Measurements from ENCODE around the gene PTH2R. TPM values are rescaled to one million over a fixed set of nuclear protein-coding genes. Genes with fewer than 3 reads are reported as not detected.
A peak's percentile ranks its signal among the peaks of the same experiment; 100 is the strongest.

The PTH2R gene
- total and polyA plus RNA-seq, 9 of the 15 experiments (the other 6 are each of a cell fraction or from before 2014, with no cell fraction given), result 2.7 to 8.8 (median 4.2) TPM

- no peak overlapping the region for H2AFZ ChIP-seq (ENCODE audit: low read depth, low read length)
- POLR2A ChIA-PET, result no interaction called here
- no peak for TF ChIP-seq RFX7 (CRISPR knock-in tag; IDR thresholded peaks at IDR 0.05)
- no peak for TF ChIP-seq CUX1 (CRISPR knock-in tag; IDR thresholded peaks at IDR 0.05)
- no peak for TF ChIP-seq GTF2A2 (tag; IDR thresholded peaks at IDR 0.05)
- TF ChIP-seq MEIS2 (IDR thresholded peaks at IDR 0.05; ENCODE audit: partially characterized antibody), result peak; percentile 37
- no peak for TF ChIP-seq VEZF1 (CRISPR knock-in tag; IDR thresholded peaks at IDR 0.05)
- TF ChIP-seq GABPB1 (CRISPR knock-in tag; IDR thresholded peaks at IDR 0.05), result no peak
- peak; percentile 51 for TF ChIP-seq ATF3 (IDR thresholded peaks at IDR 0.05)
- TF ChIP-seq ATF3 (CRISPR knock-in tag; conservative IDR thresholded peaks at IDR 0.05), result no peak
- no peak for TF ChIP-seq GABPA (tag; conservative IDR thresholded peaks at IDR 0.05; ENCODE audit: low read depth)
- 0 out of 2 replicates have a peak, but pooled peaks have one; percentile 7 for TF ChIP-seq FOSL1 (tag; conservative IDR thresholded peaks at IDR 0.05)
- TF ChIP-seq ZNF212 (CRISPR knock-in tag; IDR thresholded peaks at IDR 0.05), result no peak
- no peaks in the 10 kb centered on the region for H3K27me3 ChIP-seq (ENCODE audit: control insufficient read depth in 2 of 2, insufficient read depth in 2 of 2, low read length in 2 of 2)
- intact Hi-C loops (cut with micrococcal nuclease) (loop anchor here (10.0 kb wide), 1 partner anchor 197 kb away; no protein-coding TSS in a partner anchor), in situ Hi-C loops (cut with MboI) (no loop called here)
- no peak overlapping the region for H3K27ac ChIP-seq (ENCODE audit: extremely low read depth, low read depth, low read length)
- no TSS peak for BruUV-seq (replicated peaks)
- DNase-seq (ENCODE audit: extremely low read depth in 1 of 4, low spot score in 3 of 4), result no peak
- no peaks in the 10 kb centered on the region for H3K36me3 ChIP-seq (ENCODE audit: control insufficient read depth, insufficient read depth, low read length)
- peaks cover 0 to 12% of the 10 kb centered on the region in 2 experiments; a peak in 2 of 5 replicates for H3K4me1 ChIP-seq (replicated peaks in 1 of 2; ENCODE audit: control insufficient read depth in 2 of 2, insufficient read depth in 2 of 2, low read length in 2 of 2)
- no peaks in the 10 kb centered on the region for H3K9me3 ChIP-seq (replicated peaks; ENCODE audit: control insufficient read depth, insufficient read depth, low read depth, low read length)
- CTCF ChIA-PET (ENCODE audit: low intra/inter-chr PET ratio), result no interaction called here
- H3K4me3 ChIP-seq, result no peak overlapping the region
- no peaks in the 10 kb centered on the region for H3K9me1 ChIP-seq (ENCODE audit: control insufficient read depth, insufficient read depth, low read length)
- WGBS (ENCODE audit: insufficient coverage, low coverage, missing lambda C conversion rate), result 0% methylated on average over 1 of the region's 1 CpG
- no peak overlapping the region for H3K4me2 ChIP-seq (ENCODE audit: insufficient read depth, low read length)
- peak; percentile 43; the same call in 2 of the 3 replicates for ATAC-seq
- H4K20me1 ChIP-seq (replicated peaks; ENCODE audit: control insufficient read depth, insufficient read depth, low read length), result no peaks in the 10 kb centered on the region
- H3K9ac ChIP-seq (ENCODE audit: insufficient read depth in 1 of 2, low read depth in 2 of 2, low read length in 2 of 2), result no peak overlapping the region
- no peaks in the 10 kb centered on the region for H3K79me2 ChIP-seq (ENCODE audit: control insufficient read depth, insufficient read depth, low read length)
- no peak for FAIRE-seq
Observed at GRCh38 chr2:208371634-208371935, 35.0 kb upstream of the PTH2R start.
